ENCODE results near the gene GOT1.

Gene GOT1

DNA sequence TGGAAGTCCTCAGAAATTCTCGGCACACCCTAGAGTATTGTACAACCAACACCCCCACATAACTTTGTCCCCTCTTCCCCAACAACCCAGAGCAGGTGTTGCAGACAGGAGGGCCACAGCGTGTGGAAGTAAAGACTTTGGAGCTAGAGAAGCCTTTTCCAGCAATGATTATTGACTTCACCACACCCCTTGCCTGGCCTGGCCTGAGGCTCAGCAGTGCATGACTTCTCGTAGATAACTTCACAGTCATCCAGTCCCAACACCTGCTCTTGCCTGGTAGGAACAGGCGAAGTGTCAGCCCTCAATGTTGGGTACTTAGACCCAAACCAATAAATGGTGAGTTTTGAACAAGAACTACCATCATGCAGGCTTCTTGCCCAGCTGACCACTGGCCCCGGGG, 36.7 kb downstream of the GOT1 start:
- DNase-seq (ENCODE audit: low read depth): no peak
- TF ChIP-seq, protein P1, sequence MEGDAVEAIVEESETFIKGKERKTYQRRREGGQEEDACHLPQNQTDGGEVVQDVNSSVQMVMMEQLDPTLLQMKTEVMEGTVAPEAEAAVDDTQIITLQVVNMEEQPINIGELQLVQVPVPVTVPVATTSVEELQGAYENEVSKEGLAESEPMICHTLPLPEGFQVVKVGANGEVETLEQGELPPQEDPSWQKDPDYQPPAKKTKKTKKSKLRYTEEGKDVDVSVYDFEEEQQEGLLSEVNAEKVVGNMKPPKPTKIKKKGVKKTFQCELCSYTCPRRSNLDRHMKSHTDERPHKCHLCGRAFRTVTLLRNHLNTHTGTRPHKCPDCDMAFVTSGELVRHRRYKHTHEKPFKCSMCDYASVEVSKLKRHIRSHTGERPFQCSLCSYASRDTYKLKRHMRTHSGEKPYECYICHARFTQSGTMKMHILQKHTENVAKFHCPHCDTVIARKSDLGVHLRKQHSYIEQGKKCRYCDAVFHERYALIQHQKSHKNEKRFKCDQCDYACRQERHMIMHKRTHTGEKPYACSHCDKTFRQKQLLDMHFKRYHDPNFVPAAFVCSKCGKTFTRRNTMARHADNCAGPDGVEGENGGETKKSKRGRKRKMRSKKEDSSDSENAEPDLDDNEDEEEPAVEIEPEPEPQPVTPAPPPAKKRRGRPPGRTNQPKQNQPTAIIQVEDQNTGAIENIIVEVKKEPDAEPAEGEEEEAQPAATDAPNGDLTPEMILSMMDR (IDR thresholded peaks at IDR 0.05; ENCODE audit: low read depth, low read length, missing control alignments): no peak
- no peak overlapping the region for H3K4me3 ChIP-seq (ENCODE audit: low read depth, low read length)

DNA sequence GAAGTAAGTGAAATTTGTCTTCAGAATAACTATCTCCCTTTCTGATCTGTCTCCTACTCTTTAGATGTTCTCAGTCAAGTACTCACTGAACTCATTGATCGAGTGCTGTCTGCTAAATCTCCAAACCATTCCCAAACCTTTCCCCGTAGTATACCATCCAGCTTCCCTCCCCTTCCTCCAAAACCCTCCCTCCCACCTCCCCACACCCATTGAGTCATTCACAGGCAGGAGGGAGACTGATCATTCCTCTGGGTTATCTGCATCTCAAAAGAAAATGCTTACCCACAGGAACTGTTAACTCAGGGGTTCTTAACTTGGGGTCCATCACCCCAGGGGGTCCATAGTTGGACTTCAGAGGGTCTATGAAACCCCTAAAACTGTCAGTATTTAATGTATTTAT, 37.4 kb downstream of the GOT1 start:
- TF ChIP-seq, protein P1 (IDR thresholded peaks at IDR 0.05; ENCODE audit: low read depth, low read length, missing control alignments): no peak
- DNase-seq (ENCODE audit: low read depth): no peak
- H3K4me3 ChIP-seq (ENCODE audit: low read depth, low read length): no peak overlapping the region

DNA sequence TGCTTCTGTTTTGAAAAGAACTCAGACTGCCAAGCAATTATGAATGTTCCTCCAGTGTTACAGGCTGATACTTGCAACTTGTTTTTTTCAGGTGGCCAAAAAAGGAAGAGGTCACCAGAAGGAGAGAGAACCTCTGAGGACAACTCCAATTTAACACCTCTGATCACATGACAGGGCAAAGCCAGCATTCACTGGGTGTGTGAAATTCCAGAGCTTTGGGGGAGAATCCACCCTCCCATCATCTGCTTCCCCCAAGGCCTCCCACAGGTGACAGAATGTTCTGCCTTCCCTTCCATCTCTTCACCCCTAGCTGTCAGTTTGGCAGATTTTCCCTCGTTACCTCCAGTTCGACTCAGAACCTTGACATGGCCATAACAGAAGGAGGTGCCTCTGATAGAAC, 39.1 kb downstream of the GOT1 start:
- DNase-seq (ENCODE audit: low read depth): no peak
- TF ChIP-seq, protein P1 (IDR thresholded peaks at IDR 0.05; ENCODE audit: low read depth, low read length, missing control alignments): no peak

DNA sequence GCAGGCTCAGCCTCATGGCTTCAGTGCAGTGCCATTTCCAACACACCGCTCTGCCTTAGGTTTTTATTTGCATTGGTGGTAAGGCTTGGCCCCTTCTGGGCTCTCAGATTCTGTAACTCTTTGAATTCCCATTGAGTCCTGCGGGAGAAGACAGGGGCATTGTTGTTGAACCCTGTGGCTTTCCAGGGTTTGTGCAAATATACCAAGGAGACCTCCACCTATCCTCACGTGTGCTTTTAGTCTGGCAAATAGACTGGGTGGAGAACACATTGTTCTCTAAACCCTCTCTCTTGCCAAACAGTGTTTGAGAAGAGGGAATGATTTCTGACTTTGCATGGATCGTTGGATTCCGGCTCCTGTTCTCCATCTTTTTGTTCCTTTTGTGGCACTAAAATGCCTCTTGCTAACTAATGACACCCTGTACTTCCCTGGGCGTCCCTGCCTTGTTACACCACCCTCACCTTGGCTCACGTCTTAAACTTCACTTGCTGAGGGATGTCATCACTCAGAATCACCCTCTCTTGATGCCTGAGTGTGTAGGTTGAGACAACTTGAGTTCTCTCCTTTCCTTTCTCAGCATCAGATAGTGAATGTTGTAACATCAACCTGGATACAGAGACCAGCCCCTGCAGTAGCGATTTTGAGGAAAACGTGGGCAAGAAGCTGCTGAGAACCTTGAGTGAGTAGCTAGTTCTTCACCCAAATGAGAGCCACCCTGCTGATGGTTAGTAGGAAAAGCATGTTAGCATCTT, 40.5 kb downstream of the GOT1 start:
- H3K4me3 ChIP-seq (ENCODE audit: low read depth, low read length): no peak overlapping the region
- no peak for DNase-seq (ENCODE audit: low read depth)
- TF ChIP-seq, protein P1 (IDR thresholded peaks at IDR 0.05; ENCODE audit: low read depth, low read length, missing control alignments): no peak

More for the DNA sequence above, 39.1 kb downstream of the GOT1 start:
- H3K4me3 ChIP-seq (ENCODE audit: low read depth, low read length): no peak overlapping the region

DNA sequence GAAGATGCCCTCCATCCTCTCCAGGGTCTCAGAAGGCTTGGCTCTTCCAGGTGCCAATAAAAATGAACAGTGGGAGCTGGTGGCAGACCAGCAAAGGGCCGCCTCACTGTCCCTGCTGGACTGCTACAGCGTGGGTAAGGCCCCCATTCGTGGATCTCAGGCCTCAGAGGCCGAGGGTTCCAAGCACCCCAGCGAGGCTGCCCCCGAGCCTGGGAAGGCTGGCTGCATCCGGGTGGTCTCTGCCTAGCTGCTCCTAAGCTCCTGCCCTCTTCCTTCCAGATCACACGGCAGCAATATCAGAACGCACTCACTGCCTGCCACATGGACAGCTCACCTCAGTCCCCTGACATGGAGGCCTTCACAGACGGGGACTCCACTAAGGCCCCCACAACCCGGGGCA, 42.9 kb downstream of the GOT1 start:
- no peak for DNase-seq (ENCODE audit: low read depth)
- H3K4me3 ChIP-seq (ENCODE audit: low read depth, low read length): no peak overlapping the region
- TF ChIP-seq, protein P1 (IDR thresholded peaks at IDR 0.05; ENCODE audit: low read depth, low read length, missing control alignments): no peak

DNA sequence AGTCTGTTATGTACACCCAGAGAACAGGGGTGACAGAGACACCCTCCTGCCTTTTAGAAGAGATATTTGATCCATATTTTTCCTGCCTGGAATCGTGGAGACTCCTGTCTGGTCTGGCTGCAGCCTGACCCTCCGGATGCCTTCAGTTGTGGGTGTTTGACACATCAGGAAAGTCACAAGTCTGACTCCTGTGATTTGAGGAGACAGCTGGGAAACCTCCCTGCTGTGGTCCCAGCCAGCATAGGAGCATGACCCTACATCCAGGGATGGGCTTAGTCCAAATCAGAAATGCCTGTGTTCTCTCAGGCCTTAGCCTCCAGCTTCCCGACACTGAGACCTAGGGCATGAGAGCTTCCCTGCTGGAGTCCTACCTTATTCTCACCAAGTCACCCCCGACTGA, 43.4 kb downstream of the GOT1 start:
- TF ChIP-seq, protein P1 (IDR thresholded peaks at IDR 0.05; ENCODE audit: low read depth, low read length, missing control alignments): no peak
- DNase-seq (ENCODE audit: low read depth): no peak
- H3K4me3 ChIP-seq (ENCODE audit: low read depth, low read length): no peak overlapping the region

DNA sequence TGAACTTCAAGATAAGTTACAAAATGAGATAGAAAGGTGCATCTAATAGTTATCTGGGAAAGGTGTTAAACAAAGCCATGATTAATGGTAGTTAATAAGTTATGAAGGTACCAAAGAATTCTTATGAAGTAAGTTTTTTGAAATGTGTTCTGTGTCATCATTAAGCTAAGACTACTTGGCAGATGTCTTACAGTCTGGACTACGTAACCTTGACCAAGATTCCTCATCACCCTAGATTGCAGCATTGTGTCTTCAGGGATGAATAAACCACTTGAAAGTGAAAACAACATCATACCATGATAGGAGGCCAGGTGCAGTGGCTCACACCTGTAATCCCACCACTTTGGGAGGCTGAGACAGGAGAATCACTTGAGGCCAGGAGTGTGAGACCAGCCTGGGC, 48.2 kb downstream of the GOT1 start:
- TF ChIP-seq, protein P1 (IDR thresholded peaks at IDR 0.05; ENCODE audit: low read depth, low read length, missing control alignments): no peak
- no peak for DNase-seq (ENCODE audit: low read depth)
- H3K4me3 ChIP-seq (ENCODE audit: low read depth, low read length): no peak overlapping the region

Data from GM12864 (cell line).